B cell (primary cell): ENCODE data around the gene PCYOX1L. TPM values are rescaled to one million over a fixed set of nuclear protein-coding genes. Genes with fewer than 3 reads are reported as not detected.

Experiments used
- ATAC-seq: fragments of 200-7000 bp; cut with Tn5 transposase; one replicate; pipeline ENCODE4 v1.10.0; 2021; ENCODE audit warnings: low read depth, mild to moderate bottlenecking, moderate number of reproducible peaks, moderate library complexity
- CTCF ChIA-PET: fragments of 350-600 bp; sonication (Branson Sonifier 250); formaldehyde crosslinking; loops from one replicate; lab custom pipeline; 2021; ENCODE audit warnings: antibody characterized with exemption, inconsistent platforms; lab: Charles Lee
- POLR2A ChIA-PET: fragments of 350-600 bp; sonication (Branson Sonifier 250); formaldehyde crosslinking; loops from one replicate; lab custom pipeline; 2021; ENCODE audit warnings: antibody characterized with exemption; lab: Charles Lee
- DNase-seq: peaks from one replicate; pipeline ENCODE4 v3.0.0; 2013
- H2AFZ ChIP-seq: 2 replicates; pipeline ENCODE4 v1.6.1; 2012; ENCODE audit warnings: mild to moderate bottlenecking, low read depth, low read length; ENCODE audit not compliant: insufficient read depth, poor library complexity, severe bottlenecking
- H3K27ac ChIP-seq, 2 donors: 1 replicate in 1 of 2; 2 replicates in 1 of 2; pipeline ENCODE4 v1.5.1; 2012 to 2013; ENCODE audit warnings: low read length in 2 of 2, mild to moderate bottlenecking in 2 of 2, moderate library complexity in 1 of 2
- H3K27me3 ChIP-seq, 4 experiments: fragments of 200-600 bp in 1 of 4; sonication (generic) in 1 of 4; replicated peaks in 1 of 4; 1 replicate in 2 of 4; 2 replicates in 2 of 4; pipeline versions ENCODE4 v1.6.1 to v1.7.0; 2013 to 2016; ENCODE audit warnings: low read length in 3 of 4, mild to moderate bottlenecking in 2 of 4, mixed read lengths in 1 of 4, moderate library complexity in 1 of 4; ENCODE audit not compliant: insufficient read depth in 4 of 4, control insufficient read depth in 3 of 4; ENCODE audit errors: control extremely low read depth in 1 of 4
- H3K36me3 ChIP-seq, 2 experiments: replicated peaks in 1 of 2; 1 replicate in 1 of 2; 2 replicates in 1 of 2; pipeline versions ENCODE4 v1.6.1 to v1.7.1; 2013; ENCODE audit warnings: low read length in 1 of 2; ENCODE audit not compliant: insufficient read depth in 2 of 2, control insufficient read depth in 1 of 2; ENCODE audit errors: control extremely low read depth in 1 of 2, extremely low read depth in 1 of 2
- H3K4me1 ChIP-seq, 2 donors: fragments of 200-600 bp in 1 of 2; sonication (generic) in 1 of 2; 1 replicate in 1 of 2; 2 replicates in 1 of 2; pipeline versions ENCODE4 v1.5.1 to v1.6.1; 2013 to 2017; ENCODE audit warnings: low read length in 2 of 2; ENCODE audit not compliant: control insufficient read depth in 2 of 2, insufficient read depth in 2 of 2
- H3K4me2 ChIP-seq: replicated peaks from 2 replicates; pipeline ENCODE3; 2012; ENCODE audit warnings: mild to moderate bottlenecking, low read depth, low read length; ENCODE audit not compliant: poor library complexity, severe bottlenecking
- H3K4me3 ChIP-seq, 5 experiments: fragments of 200-600 bp in 1 of 5; sonication (generic) in 1 of 5; 1 replicate in 3 of 5; 2 replicates in 2 of 5; pipeline versions ENCODE4 v1.5.1 to v1.7.0; 2011 to 2016; ENCODE audit warnings: low read length in 4 of 5, mild to moderate bottlenecking in 4 of 5, low read depth in 2 of 5, control low read depth in 1 of 5, moderate library complexity in 1 of 5; ENCODE audit not compliant: insufficient read depth in 1 of 5; ENCODE audit errors: control extremely low read depth in 1 of 5, extremely low read depth in 1 of 5
- H3K79me2 ChIP-seq: fragments of 200-600 bp; sonication (generic); one replicate; pipeline ENCODE4 v1.6.0; 2016; ENCODE audit warnings: low read length; ENCODE audit not compliant: control insufficient read depth, insufficient read depth
- H3K9ac ChIP-seq: fragments of 200-600 bp; sonication (generic); 2 replicates; pipeline ENCODE4 v1.6.1; 2017; ENCODE audit warnings: mild to moderate bottlenecking, low read length, moderate library complexity
- H3K9me3 ChIP-seq, 3 donors: one replicate each; pipeline versions ENCODE4 v1.6.1 to v1.7.1; 2013; ENCODE audit warnings: low read length in 2 of 3; ENCODE audit not compliant: control insufficient read depth in 2 of 3, insufficient read depth in 1 of 3; ENCODE audit errors: control extremely low read depth in 1 of 3
- H4K20me1 ChIP-seq: 2 replicates; pipeline ENCODE4 v1.6.0; 2012; ENCODE audit warnings: mild to moderate bottlenecking, low read length; ENCODE audit not compliant: insufficient read depth, control insufficient read depth, poor library complexity, severe bottlenecking
- H3K27ac Mint-ChIP-seq: one replicate; pipeline ENCODE4 v1.8.0; 2021; ENCODE audit warnings: mixed read lengths
- H3K27me3 Mint-ChIP-seq: one replicate; pipeline ENCODE4 v1.8.0; 2021; ENCODE audit warnings: mixed read lengths
- H3K4me1 Mint-ChIP-seq: one replicate; pipeline ENCODE4 v1.8.0; 2021; ENCODE audit warnings: mixed read lengths
- H3K4me3 Mint-ChIP-seq: one replicate; pipeline ENCODE4 v1.8.0; 2021; ENCODE audit warnings: mixed read lengths
- H3K9me3 Mint-ChIP-seq: one replicate; pipeline ENCODE4 v1.8.0; 2022; ENCODE audit warnings: mixed read lengths; ENCODE audit not compliant: insufficient read depth
- EZH2 ChIP-seq: IDR thresholded peaks from 2 replicates; pipeline ENCODE4 v1.6.1; 2012; ENCODE audit warnings: borderline replicate concordance, low read depth, mild to moderate bottlenecking, moderate library complexity, low read length; ENCODE audit not compliant: insufficient read depth, poor library complexity, severe bottlenecking
- WGBS: methylation state at CpG from one replicate; pipeline ENCODE4 v1.1.5; 2013; ENCODE audit warnings: missing lambda C conversion rate; ENCODE audit not compliant: insufficient coverage; 5-methylcytosine and 5-hydroxymethylcytosine counted together
- intact Hi-C: fragments of 100-400 bp; cut with micrococcal nuclease; formaldehyde crosslinking; loops from one replicate; pipeline ENCODE4 v1.10.0; 2022
- polyA plus RNA-seq: library from polyadenylated mRNA; depleted of rRNA; stranded (reverse); fragments of >200 nt; gene quantifications from 2 replicates; pipeline ENCODE4 v1.2.3, GENCODE V29; 2012
- total RNA-seq, 2 donors: library from RNA; stranded (reverse); fragments of 120-200 nt in 1 of 2; gene quantifications; 1 replicate in 1 of 2; 2 replicates in 1 of 2; pipeline versions ENCODE4 v1.2.3 to v1.2.4, GENCODE V29; 2013 to 2022
- TF ChIP-seq, protein P1 (sequence below): fragments of 200-600 bp; IDR thresholded peaks from one replicate; pipeline ENCODE4 v1.8.0; 2022; ENCODE audit warnings: antibody characterized with exemption, mild to moderate bottlenecking

Gene PCYOX1L
- total and polyA plus RNA-seq, 2 donors (not counting 1 experiment from before 2014, with no cell fraction given), result 11.7 to 19.4 TPM

DNA sequence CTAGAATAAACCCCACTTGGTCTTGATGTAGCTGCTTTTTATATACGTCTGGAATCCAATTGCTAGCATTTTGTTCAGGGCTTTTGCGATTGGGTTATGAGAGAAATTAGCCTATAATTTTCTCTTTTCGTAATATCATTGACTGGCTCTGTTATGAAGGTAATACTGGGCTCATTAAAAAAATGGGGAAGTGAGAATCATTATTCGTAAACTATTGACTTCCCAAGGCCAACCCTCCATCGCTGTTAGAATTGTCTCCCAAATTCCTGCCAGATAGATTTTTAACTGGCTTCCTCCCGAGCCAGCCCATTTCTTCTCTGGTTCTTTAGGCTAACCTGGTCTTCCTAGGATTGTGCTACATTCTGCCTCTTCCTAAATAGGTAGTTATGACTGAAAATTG is 48.5 kb upstream of the PCYOX1L start:
- Histone ChIP-seq H3K4me3 (no peak overlapping the region), H3K4me2 (no peak overlapping the region), H3K27me3 (no peaks in the 10 kb centered on the region), H3K9me3 (no peaks in the 10 kb centered on the region), H3K27ac (no peak overlapping the region), H4K20me1 (no peaks in the 10 kb centered on the region), H3K36me3 (no peaks in the 10 kb centered on the region), H3K79me2 (no peaks in the 10 kb centered on the region), H2AFZ (no peak overlapping the region), H3K4me1 (no peaks in the 10 kb centered on the region), H3K9ac (no peak overlapping the region)
- no CpG with 5 or more reads among the region's 6 CpGs for WGBS
- intact Hi-C loops, result no loop called here
- ChIA-PET CTCF (interaction anchor here (0.7 to 2.3 kb wide), 2 partner anchors 8 to 865 kb away, joined by 3 to 7 read pairs; no protein-coding TSS in a partner anchor), POLR2A (no interaction called here)
- TF ChIP-seq, protein P1, sequence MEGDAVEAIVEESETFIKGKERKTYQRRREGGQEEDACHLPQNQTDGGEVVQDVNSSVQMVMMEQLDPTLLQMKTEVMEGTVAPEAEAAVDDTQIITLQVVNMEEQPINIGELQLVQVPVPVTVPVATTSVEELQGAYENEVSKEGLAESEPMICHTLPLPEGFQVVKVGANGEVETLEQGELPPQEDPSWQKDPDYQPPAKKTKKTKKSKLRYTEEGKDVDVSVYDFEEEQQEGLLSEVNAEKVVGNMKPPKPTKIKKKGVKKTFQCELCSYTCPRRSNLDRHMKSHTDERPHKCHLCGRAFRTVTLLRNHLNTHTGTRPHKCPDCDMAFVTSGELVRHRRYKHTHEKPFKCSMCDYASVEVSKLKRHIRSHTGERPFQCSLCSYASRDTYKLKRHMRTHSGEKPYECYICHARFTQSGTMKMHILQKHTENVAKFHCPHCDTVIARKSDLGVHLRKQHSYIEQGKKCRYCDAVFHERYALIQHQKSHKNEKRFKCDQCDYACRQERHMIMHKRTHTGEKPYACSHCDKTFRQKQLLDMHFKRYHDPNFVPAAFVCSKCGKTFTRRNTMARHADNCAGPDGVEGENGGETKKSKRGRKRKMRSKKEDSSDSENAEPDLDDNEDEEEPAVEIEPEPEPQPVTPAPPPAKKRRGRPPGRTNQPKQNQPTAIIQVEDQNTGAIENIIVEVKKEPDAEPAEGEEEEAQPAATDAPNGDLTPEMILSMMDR, result no peak
- no peak for TF ChIP-seq EZH2
- no peak for ATAC-seq
- no peak for DNase-seq
- Mint-ChIP-seq H3K4me3 (no peak overlapping the region), H3K27ac (no peak overlapping the region), H3K27me3 (peaks cover 16% of the 10 kb centered on the region), H3K9me3 (no peaks in the 10 kb centered on the region), H3K4me1 (no peaks in the 10 kb centered on the region)

DNA sequence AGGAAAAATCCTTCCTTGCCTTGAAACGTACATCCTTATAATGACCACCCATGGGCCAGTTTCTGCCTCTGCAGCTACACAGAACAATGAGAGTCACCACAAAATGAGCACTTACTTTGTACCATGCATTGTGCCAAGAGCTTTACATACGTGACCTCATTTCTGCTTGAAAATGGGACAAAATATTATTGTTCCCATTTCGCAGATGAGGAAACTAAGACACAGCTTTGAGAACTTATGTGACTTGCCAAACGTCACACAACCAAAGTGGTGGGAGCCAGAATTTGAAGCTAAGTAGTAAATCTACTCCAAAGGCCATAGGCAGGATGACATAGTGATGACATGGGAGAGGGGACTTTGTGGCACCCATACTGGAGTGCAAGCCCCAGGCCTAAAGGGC is 47.4 kb upstream of the PCYOX1L start:
- 100% methylated on average over 2 of the region's 4 CpGs for WGBS
- no peaks in the 10 kb centered on the region for H3K4me1 ChIP-seq
- no peak overlapping the region for H3K4me2 ChIP-seq
- no peaks in the 10 kb centered on the region for H3K27me3 ChIP-seq
- no peak overlapping the region for H3K4me3 ChIP-seq
- H3K9ac ChIP-seq, result no peak overlapping the region
- DNase-seq (no peak), ATAC-seq (no peak)
- H3K9me3 ChIP-seq, result no peaks in the 10 kb centered on the region
- peaks cover 12% of the 10 kb centered on the region for H3K27me3 Mint-ChIP-seq
- H3K27ac Mint-ChIP-seq, result no peak overlapping the region
- H3K79me2 ChIP-seq, result no peaks in the 10 kb centered on the region
- no peak overlapping the region for H2AFZ ChIP-seq
- no peaks in the 10 kb centered on the region for H3K4me1 Mint-ChIP-seq
- intact Hi-C loops, result no loop called here
- ChIA-PET CTCF (interaction anchor here (1.1 kb wide), 1 partner anchor 61 kb away, joined by 6 read pairs; no protein-coding TSS in a partner anchor), POLR2A (no interaction called here)
- H4K20me1 ChIP-seq, result no peaks in the 10 kb centered on the region
- H3K27ac ChIP-seq, result no peak overlapping the region
- TF ChIP-seq, protein P1, result no peak
- TF ChIP-seq EZH2, result no peak
- H3K36me3 ChIP-seq, result no peaks in the 10 kb centered on the region
- H3K9me3 Mint-ChIP-seq, result no peaks in the 10 kb centered on the region
- no peak overlapping the region for H3K4me3 Mint-ChIP-seq
